LoVo (cell line): Measurements from ENCODE around the gene ADK.
"Not testable (repeated sequence)": the region's sequence is repeated elsewhere in the genome, so short reads cannot be mapped to it uniquely, and the experiment has no call there.

ENCODE experiments used
- DNase-seq: peaks from one replicate; pipeline ENCODE4 v3.0.0-alpha.2; 2016; ENCODE audit warnings: low spot score

The ADK gene

DNA sequence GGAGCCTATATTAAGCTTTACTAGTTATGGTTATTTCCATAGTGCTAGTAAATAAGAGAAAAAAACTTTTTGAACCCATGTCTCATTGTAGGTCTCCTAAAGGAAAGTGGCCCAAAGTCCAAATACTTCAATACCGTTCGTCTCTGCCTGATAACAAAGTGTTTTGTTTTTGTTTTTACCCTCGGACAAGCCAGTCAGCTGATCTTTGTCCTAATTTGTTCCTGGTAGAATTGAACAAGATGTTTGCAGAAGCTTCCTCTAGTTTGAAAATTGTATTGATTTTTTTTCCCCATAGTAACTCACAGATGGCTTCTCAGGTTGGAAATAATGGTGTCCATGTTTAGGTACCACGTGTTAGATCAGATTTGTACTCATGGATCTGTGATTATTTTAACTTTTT, 339.5 kb downstream of the ADK start:
- DNase-seq = no peak

DNA sequence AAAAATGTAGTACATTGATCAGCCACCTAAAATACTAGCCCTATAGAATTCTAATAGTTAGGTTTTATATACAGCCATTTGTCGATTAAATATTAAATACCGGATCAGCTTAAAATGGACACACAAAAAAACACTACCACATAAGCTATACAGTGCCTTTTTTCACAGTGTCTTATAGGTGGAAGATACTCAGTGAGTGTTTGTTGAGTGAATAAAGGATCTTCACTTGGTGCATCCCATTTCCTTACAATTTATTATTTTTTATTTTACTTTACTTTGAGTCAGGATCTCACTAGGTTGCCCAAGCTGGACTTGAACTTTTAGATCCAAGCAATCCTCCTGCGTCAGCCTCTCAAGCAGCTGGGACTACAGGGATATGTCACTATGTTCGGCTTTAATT, 340.0 kb downstream of the ADK start:
- DNase-seq = no peak

DNA sequence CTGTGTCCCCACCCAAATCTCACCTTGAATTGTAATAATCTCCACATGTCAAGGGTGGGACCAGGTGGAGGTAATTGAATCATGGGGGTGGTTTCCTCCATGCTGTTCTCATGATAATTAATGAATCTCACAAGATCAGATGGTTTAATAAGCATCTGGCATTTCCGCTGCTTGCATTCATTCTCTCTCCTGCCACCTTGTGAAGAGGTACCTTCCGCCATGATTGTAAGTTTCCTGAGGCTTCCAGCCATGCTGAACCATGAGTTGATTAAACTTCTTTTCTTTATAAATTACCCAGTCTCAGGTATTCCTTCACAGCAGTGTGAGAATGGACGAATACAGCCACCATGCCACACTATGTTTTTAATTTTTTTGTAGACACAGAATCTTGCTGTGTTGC, 345.3 kb downstream of the ADK start:
- DNase-seq = not testable (repeated sequence)

DNA sequence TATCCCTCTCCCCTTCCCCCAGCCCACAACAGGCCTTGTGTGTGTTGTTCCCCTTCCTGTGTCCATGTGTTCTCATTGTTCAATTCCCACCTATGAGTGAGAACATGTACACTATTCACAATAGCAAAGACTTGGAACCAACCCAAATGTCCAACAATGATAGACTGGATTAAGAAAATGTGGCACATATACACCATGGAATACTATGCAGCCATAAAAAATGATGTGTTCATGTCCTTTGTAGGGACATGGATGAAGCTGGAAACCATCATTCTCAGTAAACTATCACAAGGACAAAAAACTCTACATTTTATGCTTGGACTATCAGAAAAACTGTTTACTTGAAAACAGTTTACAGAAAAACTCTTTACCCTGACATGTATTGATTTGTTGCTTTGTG, 347.6 kb downstream of the ADK start:
- DNase-seq = not testable (repeated sequence)

DNA sequence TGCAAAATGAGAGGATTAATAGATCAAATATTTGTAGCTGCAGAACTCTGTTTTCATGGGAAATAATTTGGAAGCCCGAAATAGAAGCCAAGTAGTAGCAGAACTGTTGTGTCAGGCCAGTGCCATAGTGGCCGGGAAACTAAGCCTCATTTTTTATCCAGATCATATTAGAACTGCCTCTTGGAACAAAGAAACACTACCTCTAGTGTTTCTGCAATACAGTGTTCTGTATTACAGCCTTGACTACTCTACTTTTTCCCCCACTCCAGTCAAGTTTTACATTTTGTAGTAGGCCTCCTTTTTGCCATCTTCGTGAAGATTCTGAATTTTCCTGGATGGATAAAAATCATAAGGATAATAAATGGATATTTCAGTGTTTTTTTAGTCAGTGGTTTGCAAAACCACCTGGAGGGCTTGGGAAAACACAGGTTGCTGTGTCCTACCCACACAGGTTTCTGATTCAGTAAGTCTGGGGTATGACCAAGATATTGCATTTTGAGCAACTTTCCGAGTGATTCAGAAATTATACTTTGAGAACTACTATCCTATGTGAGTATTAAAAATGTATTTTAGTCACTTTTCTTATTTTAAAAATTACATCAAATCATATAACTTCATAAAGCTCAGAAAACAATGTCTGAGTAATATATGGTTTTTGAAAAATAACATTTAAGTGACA, 349.1 kb downstream of the ADK start:
- DNase-seq = no peak

DNA sequence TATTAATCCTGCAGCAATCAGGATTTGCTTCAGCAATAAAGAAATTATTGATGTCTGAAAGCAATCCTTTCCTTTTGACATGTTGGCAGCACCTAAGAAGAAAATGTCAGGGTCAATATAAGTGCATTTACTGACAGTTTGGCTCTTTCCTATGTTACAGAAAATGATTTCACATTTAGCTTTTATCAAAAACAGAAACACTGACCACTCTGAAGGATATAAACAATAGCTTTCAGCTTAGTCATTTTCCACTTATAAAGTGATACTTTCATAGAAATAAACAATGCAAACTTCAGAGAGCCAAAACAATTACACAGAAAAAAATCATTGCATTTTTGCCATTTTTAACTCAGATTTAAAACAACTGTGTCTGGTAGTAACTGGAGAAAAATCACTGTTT, 349.8 kb downstream of the ADK start:
- DNase-seq = no peak

DNA sequence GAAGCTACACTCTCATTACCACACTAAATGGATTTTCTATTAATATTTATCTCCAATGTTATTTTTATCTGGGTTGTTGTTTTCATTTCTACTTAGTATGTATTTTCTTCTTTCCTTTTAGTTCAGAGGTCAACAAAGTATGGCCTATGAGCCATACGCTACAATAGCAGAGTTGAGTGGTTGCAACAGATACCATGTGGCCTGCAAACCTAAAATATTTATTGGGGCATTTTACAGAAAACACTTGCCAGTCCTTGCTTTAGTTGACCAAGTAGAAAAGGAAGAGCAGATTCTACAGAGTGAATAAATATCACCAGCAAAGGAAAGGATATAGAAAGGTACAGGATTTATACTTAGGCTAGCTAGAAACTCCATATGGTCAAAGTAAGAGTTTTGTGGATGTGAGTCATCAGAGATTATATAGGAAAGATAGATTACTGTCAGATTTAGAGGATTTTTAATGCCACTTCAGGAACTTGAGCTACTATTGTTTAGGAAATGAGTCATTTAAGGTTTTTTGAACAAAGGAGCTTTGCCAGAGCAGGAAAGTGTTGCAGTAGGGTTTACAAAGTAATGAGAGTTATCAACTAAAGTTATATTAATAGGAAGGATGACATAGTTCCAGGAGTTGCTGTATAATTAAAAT, 352.1 kb downstream of the ADK start:
- peak; percentile 7 for DNase-seq

DNA sequence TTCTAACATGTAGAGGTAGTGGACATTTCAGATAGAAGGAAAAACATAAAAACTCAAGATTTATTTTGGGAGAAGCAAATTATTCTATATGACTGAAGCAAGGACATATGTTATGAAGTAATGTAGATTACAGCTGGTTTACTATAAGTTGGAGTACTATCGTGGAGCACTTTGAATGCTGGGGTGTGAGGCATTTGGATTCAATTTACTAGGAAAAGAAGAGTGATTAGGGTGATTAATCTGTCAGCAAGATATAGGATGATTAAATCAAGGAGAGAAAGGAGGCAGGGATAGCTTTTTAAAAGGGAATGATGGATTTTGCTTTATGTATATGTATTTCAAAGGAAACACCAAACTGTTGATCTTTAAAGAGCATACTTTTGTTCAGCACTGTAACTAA, 356.9 kb downstream of the ADK start:
- DNase-seq = no peak

DNA sequence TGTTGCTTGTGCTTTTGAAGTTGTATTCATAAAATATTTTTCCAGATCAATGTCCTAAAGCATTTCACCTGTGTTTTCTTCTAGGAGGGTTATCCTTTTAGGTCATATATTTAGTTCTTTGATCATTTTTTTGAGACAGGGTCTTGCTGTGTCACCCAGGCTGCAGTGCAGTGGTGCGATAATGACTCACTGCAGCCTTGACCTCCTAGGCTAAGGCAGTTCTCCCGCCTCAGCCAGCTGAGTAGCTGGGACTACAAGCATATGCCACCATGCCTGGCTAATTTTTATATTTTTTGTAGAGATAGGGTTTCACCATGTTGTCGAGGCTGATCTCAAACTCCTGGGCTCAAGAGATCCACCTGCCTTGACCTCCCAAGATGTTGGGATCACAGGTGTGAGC, 359.6 kb downstream of the ADK start:
- DNase-seq = no peak

DNA sequence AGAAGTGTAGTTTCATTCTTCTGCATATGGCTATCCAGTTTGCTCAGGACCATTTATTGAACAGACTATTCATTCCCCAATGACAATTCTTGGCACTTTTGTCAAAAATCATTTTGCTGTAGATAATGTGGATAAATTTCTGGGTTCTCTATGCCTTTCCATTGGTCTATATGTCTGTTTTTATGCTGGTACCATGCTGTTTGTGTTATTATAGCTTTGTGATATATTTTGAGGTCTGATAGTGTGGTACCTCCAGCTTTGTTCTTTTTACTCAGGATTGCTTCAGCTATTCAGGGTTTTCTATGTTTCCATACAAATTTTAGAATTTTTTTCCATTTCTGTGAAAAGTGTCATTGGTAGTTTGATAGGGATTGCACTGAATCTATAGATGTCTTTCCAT, 360.0 kb downstream of the ADK start:
- DNase-seq = no peak

DNA sequence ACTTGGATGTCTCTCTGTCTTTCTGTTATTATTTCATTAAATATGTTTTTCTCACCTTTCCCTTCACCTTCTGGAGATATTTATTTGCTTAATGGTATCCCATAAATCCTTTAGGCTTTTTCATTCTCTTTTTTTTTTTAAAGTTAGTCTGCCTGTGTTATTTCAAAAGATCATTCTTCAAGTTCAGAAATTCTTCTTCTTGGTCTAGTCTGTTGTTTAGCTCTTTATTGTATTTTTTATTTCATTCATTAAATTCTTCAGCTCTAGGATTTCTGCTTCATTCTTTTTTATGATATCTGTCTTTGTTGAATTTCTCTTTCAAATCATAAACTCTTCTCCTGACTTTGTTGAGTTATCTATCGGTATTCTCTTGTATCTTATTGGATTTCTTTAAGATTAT, 363.3 kb downstream of the ADK start:
- DNase-seq = no peak

DNA sequence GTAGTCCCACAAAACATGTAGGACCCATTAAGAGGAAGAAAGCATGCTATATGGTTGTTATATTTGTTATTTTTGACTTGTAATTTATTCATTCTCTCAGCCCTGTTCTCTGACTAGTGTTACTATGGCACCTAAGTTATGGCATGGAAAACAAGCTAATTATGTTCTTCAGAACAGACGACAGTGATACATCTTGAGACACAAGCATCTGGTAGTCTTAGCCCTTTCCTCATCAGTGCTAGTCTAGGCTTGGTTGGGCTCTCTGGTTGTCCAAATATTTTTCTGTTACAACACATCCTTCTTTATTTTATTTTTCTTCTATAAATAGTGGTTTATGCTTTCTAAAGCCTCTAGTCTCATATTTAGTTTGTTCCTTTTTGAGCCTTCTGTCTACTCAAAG, 367.0 kb downstream of the ADK start:
- DNase-seq = no peak

DNA sequence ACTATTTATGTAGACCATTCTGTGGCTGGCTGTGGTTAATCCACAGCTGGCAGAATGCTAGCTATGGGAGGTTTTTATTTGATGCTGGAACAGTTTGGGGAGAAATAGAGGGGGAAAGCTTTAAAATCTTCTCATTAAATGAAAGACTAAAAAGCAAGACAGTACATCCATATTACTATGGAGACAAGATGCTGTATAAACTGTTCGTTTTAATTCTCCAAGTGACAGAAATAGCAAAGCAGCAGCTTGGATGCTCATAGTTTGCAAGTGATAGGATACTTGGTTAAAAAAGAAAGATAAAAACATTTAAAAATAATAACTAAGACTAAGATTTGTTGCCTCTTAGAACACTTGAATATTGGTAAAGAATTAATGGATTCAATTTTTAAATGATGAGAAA, 370.5 kb downstream of the ADK start:
- no peak for DNase-seq

DNA sequence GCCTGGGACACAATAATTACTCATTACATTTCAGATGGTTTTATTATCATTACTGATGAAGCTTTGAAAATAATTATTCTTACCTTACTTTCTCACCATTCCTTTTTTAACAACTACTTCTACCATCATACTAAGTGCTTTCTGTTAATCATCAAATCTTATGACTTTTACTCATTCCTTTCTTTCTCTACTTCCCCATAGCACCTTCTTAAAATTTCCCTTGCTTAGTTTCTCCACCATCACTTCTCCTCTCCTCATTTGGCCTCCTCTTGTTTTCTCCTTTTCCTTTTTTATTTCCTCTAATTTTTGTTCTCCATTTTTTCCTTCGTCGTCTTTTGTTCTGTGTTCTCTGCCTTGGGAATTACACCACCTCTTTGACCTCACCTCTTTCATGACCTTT, 372.2 kb downstream of the ADK start:
- no peak for DNase-seq

DNA sequence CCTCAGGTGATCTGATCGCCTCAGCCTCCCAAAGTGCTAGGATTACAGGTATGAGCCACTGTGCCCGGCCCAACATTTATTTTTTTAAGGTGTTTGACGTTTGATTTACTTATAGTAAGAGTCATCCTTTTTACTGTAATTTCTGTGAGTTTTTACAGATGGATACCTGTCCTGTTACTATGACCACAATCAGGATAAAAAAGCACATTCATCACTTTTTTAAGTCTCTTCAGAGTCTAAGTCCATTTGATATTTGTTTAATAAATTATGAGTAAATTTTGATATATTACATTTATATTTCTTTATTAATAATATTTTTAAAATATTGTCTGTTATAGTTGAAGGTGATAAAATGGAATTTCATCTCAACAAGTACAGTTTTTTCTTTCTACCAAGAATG, 374.9 kb downstream of the ADK start:
- no peak for DNase-seq

DNA sequence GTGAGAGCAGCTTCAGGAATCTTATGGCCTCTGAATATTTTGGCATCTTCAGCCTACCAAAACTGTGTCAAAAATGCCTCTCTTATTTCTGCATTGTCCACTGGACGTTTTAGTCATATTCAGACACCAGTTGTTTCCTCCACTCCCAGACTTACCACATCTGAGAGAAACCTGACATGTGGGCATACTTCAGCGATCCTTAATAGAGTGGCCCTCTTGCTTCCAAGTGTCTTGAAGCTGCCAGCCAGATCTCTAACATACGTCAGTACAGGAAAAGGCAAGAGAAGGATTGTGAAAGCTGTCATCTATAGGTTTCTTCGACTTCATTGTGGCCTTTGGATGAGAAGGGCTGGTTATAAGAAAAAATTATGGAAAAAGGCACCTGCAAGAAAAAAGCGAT, 376.6 kb downstream of the ADK start:
- DNase-seq = not testable (repeated sequence)

DNA sequence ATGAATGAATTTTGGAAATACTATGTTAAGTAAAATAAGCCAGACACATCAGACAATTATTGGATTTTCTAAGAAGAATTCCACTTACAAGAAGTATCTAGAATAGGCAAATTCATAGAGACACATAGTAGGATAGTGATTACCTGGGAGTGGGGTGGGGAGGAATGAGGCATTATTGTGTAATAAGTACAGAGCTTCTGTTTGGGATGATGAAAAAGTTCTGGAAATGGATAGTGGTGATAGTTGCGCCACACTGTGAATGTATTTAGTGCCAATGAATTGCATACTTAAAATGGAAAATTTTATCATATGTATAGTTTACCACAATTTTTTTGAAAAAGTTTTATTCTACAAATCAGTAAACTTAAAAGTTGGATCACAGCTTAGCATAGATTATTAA, 378.2 kb downstream of the ADK start:
- no peak for DNase-seq

DNA sequence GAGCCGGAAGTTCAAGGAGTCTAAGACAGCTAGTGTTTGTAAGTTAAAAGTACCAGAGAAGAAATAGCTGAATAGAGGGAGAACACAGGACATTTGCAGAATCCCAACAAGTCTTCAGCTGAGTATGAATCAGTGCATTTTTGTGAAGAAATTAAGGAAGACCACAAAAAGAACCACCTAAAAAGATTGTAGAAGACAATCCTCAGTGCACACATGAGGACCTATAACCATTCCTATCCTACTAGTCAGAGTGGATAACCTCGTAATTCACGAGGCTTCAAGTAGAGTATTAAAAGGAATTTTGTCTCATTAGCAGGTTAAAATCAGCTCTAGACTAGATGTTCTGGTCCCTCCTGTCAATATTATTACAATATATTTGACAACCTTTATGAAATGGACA, 380.0 kb downstream of the ADK start:
- DNase-seq = no peak

DNA sequence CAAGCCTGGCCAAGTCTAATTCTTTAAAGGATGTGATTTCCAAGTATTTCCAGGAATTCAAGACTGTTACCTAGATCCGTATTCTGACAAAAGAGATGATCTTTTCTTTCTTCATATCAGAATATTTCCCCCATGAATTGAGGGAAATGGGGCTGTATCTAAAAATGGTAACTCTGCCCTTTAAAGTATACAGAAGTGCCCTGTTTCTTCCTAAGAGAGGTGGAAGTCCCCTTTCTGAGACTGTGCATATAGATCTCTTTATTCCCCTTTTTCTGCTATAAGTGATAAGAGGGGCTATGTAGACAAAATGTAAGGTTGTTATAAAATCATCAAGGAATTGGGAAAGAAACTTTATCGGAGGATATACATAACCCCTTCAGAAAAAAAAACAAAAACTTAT, 388.3 kb downstream of the ADK start:
- DNase-seq = no peak

DNA sequence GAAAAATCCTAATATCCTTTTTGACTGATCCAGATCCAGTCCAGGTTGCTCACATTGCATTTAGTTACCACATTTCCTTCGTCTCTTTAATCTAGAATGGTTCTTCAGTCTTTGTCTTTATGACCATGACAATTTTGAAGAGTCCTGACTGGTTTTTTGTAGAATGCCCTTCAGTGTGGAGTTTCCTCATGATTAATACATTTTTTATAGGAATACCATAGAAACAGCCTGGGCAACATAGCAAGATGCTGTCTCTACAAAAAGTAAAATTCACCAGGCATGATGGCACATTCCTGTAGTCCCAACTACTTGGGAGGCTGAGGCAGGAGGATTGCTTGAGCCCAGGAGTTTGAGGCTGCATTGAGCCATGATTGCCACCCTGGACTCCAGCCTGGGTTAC, 390.4 kb downstream of the ADK start:
- no peak for DNase-seq

DNA sequence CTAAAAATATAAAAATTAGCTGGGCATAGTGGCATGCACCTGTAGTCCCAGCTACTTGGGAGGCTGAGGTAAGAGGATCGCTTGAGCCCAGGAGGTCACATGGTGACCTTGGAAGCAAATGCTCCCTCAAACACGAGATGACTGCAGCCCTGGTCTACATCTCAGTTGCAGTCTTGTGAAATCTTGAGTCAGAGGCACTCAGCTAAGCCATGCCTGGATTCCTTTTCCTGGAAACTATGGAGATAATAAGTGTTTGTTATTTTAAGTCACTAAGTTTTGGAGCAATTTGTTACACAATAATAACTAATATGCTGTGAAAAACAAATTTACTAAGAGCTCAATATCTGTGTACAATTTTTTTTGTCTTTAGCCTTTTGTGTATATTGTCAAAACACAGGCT, 391.1 kb downstream of the ADK start:
- DNase-seq = no peak

DNA sequence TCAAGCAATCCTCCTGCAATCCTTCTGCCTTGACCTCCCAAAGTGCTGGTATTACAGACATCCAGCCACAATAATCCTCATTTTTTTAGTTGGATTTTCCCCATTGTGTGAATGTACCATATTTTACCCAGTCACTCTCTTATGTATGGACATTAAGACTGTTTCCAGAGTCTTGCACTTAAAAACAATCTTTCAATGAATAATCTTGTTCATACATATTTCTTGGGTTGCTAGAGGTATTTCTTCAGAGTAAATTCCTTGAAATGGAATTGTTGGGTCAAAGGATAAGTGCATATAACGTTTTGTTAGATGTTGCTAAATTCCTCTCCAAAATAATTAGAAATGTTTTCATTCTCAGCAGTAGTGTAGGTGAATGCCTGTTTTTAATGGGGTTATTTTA, 392.3 kb downstream of the ADK start:
- no peak for DNase-seq

DNA sequence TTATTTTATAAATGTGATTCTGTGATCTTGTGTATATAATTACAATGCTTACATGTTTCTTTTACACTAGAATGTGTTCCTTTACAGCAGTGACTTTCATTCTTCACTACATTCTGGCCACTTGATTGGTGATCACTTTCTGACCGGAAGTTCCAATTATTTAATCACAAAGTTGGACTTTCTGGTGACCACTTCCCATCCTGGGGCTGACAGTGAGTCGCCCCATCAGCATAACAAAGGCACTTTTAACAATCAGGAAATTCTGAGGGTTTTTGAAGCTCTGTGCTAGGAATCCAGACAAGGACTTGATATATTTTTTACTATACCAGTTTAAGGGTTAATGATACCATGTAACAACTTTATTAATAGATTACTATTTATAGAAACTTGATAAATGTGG, 393.1 kb downstream of the ADK start:
- DNase-seq = no peak

DNA sequence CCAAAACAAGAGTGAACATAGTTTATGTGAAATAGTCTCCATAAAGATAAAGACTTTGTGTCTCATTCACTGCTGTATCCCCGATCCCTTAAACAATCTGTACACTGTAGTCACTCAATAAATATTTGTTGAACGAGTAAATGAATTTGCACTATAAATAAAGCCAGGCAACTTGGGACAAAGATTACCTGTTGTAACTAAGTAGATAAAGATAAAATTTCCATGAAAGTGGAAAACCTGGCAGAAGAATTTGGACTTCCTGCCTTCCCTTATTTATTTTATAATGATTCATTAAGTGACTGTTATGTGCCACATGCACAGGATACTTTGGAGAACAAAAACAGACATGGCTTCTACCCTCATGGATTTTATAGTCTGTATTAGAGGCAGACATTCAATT, 397.7 kb downstream of the ADK start:
- no peak for DNase-seq
